ENCODE results near the gene RECQL5. TPM values are rescaled to one million over a fixed set of nuclear protein-coding genes. Genes with fewer than 3 reads are reported as not detected.

Gene RECQL5
- total RNA-seq, 1 experiment from 2014 or later = 40.0 TPM

- H3K79me2 ChIP-seq (ENCODE audit: insufficient read depth, low read length) = no peaks in the 10 kb centered on the region
- H3K56ac ChIP-seq (ENCODE audit: insufficient read length, low read depth, low read length) = no peak overlapping the region
- H2AK5ac ChIP-seq (ENCODE audit: insufficient read length, low read length) = no peak overlapping the region
- no peaks in the 10 kb centered on the region for H3K27me3 ChIP-seq (ENCODE audit: insufficient read depth, low read length)
- no peaks in the 10 kb centered on the region for H3K9me3 ChIP-seq (ENCODE audit: control insufficient read depth, low read depth, low read length)
- no peak overlapping the region for H2BK15ac ChIP-seq (ENCODE audit: low read depth, low read length)
- no peak for TF ChIP-seq CTCF (conservative IDR thresholded peaks at IDR 0.05)
- H3K4me1 Mint-ChIP-seq = no peaks in the 10 kb centered on the region
- peak; percentile 28 for DNase-seq
- no peak overlapping the region for H3K27ac ChIP-seq (ENCODE audit: insufficient read length, low read depth, low read length)
- no peak overlapping the region for H3K27ac Mint-ChIP-seq
- H3K4me1 ChIP-seq (ENCODE audit: insufficient read depth, low read length) = no peaks in the 10 kb centered on the region
- H2BK12ac ChIP-seq (ENCODE audit: insufficient read length, low read depth, low read length) = no peak overlapping the region
- no peaks in the 10 kb centered on the region for H4K20me1 ChIP-seq (ENCODE audit: control insufficient read depth, insufficient read depth, insufficient read length)
- H3K23ac ChIP-seq (ENCODE audit: insufficient read length, low read depth, low read length) = no peak overlapping the region
- H3K4ac ChIP-seq (ENCODE audit: low read depth, low read length) = no peak overlapping the region
- H4K91ac ChIP-seq (ENCODE audit: insufficient read length, low read depth, low read length) = no peak overlapping the region
- no peak overlapping the region for H2BK20ac ChIP-seq (ENCODE audit: low read depth, low read length, poor library complexity, severe bottlenecking)
- no CpG with 5 or more reads among the region's 12 CpGs for WGBS (ENCODE audit: extremely low coverage, insufficient read length, low lambda C conversion rate)
- H3K4me2 ChIP-seq (ENCODE audit: insufficient read depth, insufficient read length, low read length) = no peak overlapping the region
- no peaks in the 10 kb centered on the region for H3K79me1 ChIP-seq (ENCODE audit: insufficient read depth, low read depth, low read length, poor library complexity, severe bottlenecking)
- no peak overlapping the region for H4K5ac ChIP-seq (ENCODE audit: insufficient read length, low read depth, low read length)
- peaks cover 2% of the 10 kb centered on the region for H3K27me3 Mint-ChIP-seq (ENCODE audit: low read depth)
- no peak overlapping the region for H2AFZ ChIP-seq (ENCODE audit: low read length)
- H3K9me3 Mint-ChIP-seq = no peaks in the 10 kb centered on the region
- no peak overlapping the region for H4K8ac ChIP-seq (replicated peaks; ENCODE audit: insufficient read length, low read depth, low read length)
- H2BK5ac ChIP-seq (ENCODE audit: insufficient read length, low read length) = no peak overlapping the region
- H3K9ac ChIP-seq (ENCODE audit: extremely low read depth, insufficient read length, low read length) = no peak overlapping the region
- H3K14ac ChIP-seq (ENCODE audit: insufficient read depth, low read length) = no peak overlapping the region; the same call in 1 of the 2 replicates
- no peak overlapping the region for H2BK120ac ChIP-seq (ENCODE audit: low read depth, low read length, poor library complexity, severe bottlenecking)
- no peaks in the 10 kb centered on the region for H3K23me2 ChIP-seq (ENCODE audit: insufficient read length, low read depth, low read length, poor library complexity, severe bottlenecking)
- no peak overlapping the region for H3T11ph ChIP-seq (ENCODE audit: low read length)
- no peak overlapping the region for H3K4me3 Mint-ChIP-seq
- H3K36me3 Mint-ChIP-seq (ENCODE audit: insufficient read depth in 1 of 3, low read depth in 3 of 3) = no peaks in the 10 kb centered on the region
- no peak overlapping the region for H3K18ac ChIP-seq (ENCODE audit: insufficient read length, low read depth, low read length)
These were observed 64.3 kb downstream of the RECQL5 start for GRCh38 chr17:75602644-75603043.

Data from H9 (cell line).